ENCODE results near the gene DNER.

- TF ChIP-seq, protein P1, sequence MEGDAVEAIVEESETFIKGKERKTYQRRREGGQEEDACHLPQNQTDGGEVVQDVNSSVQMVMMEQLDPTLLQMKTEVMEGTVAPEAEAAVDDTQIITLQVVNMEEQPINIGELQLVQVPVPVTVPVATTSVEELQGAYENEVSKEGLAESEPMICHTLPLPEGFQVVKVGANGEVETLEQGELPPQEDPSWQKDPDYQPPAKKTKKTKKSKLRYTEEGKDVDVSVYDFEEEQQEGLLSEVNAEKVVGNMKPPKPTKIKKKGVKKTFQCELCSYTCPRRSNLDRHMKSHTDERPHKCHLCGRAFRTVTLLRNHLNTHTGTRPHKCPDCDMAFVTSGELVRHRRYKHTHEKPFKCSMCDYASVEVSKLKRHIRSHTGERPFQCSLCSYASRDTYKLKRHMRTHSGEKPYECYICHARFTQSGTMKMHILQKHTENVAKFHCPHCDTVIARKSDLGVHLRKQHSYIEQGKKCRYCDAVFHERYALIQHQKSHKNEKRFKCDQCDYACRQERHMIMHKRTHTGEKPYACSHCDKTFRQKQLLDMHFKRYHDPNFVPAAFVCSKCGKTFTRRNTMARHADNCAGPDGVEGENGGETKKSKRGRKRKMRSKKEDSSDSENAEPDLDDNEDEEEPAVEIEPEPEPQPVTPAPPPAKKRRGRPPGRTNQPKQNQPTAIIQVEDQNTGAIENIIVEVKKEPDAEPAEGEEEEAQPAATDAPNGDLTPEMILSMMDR (IDR thresholded peaks at IDR 0.05) = no peak
- TF ChIP-seq POLR2A (IDR thresholded peaks at IDR 0.05) = no peak
Observed at GRCh38 chr2:229350117-229350805, 364.1 kb downstream of the DNER start.
